Measurements from ENCODE around the gene NAP1L1. TPM values are rescaled to one million over a fixed set of nuclear protein-coding genes. Genes with fewer than 3 reads are reported as not detected.

The NAP1L1 gene
- total and polyA plus RNA-seq, 2 experiments from 2014 or later, result 658 to 996 TPM

- Mint-ChIP-seq H3K9me3 (peaks cover 11% of the 10 kb centered on the region), H3K4me1 (peaks cover 23% of the 10 kb centered on the region), H3K36me3 (ENCODE audit: low read depth) (peaks cover 10% of the 10 kb centered on the region), H3K27me3 (ENCODE audit: insufficient read depth, low read depth, poor library complexity) (no peaks in the 10 kb centered on the region), H3K4me3 (no peak overlapping the region), H3K27ac (no peak overlapping the region)
- peaks cover 24% of the 10 kb centered on the region for H3K4me1 ChIP-seq (ENCODE audit: insufficient read depth)
- H3K4me3 ChIP-seq, result no peak overlapping the region
- no peaks in the 10 kb centered on the region for H3K27me3 ChIP-seq (ENCODE audit: insufficient read depth)
- H3K4me2 ChIP-seq, result no peak overlapping the region
- no peaks in the 10 kb centered on the region for H3K79me2 ChIP-seq (replicated peaks; ENCODE audit: insufficient read depth)
- peaks cover 14% of the 10 kb centered on the region; the same call in 1 of the 2 replicates for H3K9me2 ChIP-seq (ENCODE audit: insufficient read depth)
- H3K27ac ChIP-seq (ENCODE audit: low read depth), result no peak overlapping the region
- ATAC-seq (peak; percentile 61), DNase-seq (ENCODE audit: low spot score) (peak; percentile 28)
- H3F3A ChIP-seq (replicated peaks; ENCODE audit: low read depth), result no peaks in the 10 kb centered on the region
- no peaks in the 10 kb centered on the region for H3K36me3 ChIP-seq (ENCODE audit: insufficient read depth)
- peak overlapping the region; percentile 49; the same call in 1 of the 2 replicates for H2AFZ ChIP-seq
- TF ChIP-seq POLR2AphosphoS5 (IDR thresholded peaks at IDR 0.05; ENCODE audit: low read depth), result no peak
- no peak for TF ChIP-seq CTCF (conservative IDR thresholded peaks at IDR 0.05; ENCODE audit: low read depth in 2 of 2)
- TF ChIP-seq CREB1 (CRISPR knock-in tag; IDR thresholded peaks at IDR 0.05; ENCODE audit: low read depth), result no peak
- TF ChIP-seq ZNF331 (CRISPR knock-in tag; IDR thresholded peaks at IDR 0.05; ENCODE audit: low read depth), result no peak
- no peak for TF ChIP-seq EZH2 (IDR thresholded peaks at IDR 0.05; ENCODE audit: low read depth, unreplicated experiment)
- TF ChIP-seq ZNF114 (CRISPR knock-in tag; IDR thresholded peaks at IDR 0.05), result no peak
- TF ChIP-seq EZH2phosphoT487 (IDR thresholded peaks at IDR 0.05; ENCODE audit: unreplicated experiment), result no peak
- TF ChIP-seq JUNB (IDR thresholded peaks at IDR 0.05; ENCODE audit: unreplicated experiment), result no peak
- H4K20me1 ChIP-seq (replicated peaks; ENCODE audit: insufficient read depth), result no peaks in the 10 kb centered on the region
Measured at GRCh38 chr12:76003355-76003638, 81.2 kb downstream of the NAP1L1 start.

GRCh38 chr12:76002598-76003354 lies 81.7 kb downstream of the NAP1L1 start:
- Mint-ChIP-seq H3K4me3 (no peak overlapping the region), H3K36me3 (ENCODE audit: low read depth) (peaks cover 10% of the 10 kb centered on the region), H3K9me3 (peaks cover 11% of the 10 kb centered on the region), H3K4me1 (peaks cover 19% of the 10 kb centered on the region), H3K27ac (no peak overlapping the region), H3K27me3 (ENCODE audit: insufficient read depth, low read depth, poor library complexity) (no peaks in the 10 kb centered on the region)
- Histone ChIP-seq H3K4me2 (no peak overlapping the region), H3K27me3 (ENCODE audit: insufficient read depth) (no peaks in the 10 kb centered on the region), H3K4me3 (no peak overlapping the region), H3F3A (replicated peaks; ENCODE audit: low read depth) (no peaks in the 10 kb centered on the region), H2AFZ (peak overlapping the region; percentile 49; the same call in 1 of the 2 replicates), H4K20me1 (replicated peaks; ENCODE audit: insufficient read depth) (no peaks in the 10 kb centered on the region), H3K4me1 (ENCODE audit: insufficient read depth) (peaks cover 19% of the 10 kb centered on the region), H3K9me2 (ENCODE audit: insufficient read depth) (peaks cover 14% of the 10 kb centered on the region; the same call in 1 of the 2 replicates), H3K79me2 (replicated peaks; ENCODE audit: insufficient read depth) (no peaks in the 10 kb centered on the region), H3K36me3 (ENCODE audit: insufficient read depth) (no peaks in the 10 kb centered on the region), H3K27ac (ENCODE audit: low read depth) (no peak overlapping the region)
- ATAC-seq (no peak), DNase-seq (ENCODE audit: low spot score) (no peak)
- no peak for TF ChIP-seq ETS1 (IDR thresholded peaks at IDR 0.05)
- no peak for TF ChIP-seq ZNF331 (CRISPR knock-in tag; IDR thresholded peaks at IDR 0.05; ENCODE audit: low read depth)
- no peak for TF ChIP-seq REST (IDR thresholded peaks at IDR 0.05; ENCODE audit: unreplicated experiment)
- TF ChIP-seq CREB1 (CRISPR knock-in tag; IDR thresholded peaks at IDR 0.05; ENCODE audit: low read depth), result no peak
- no peak for TF ChIP-seq NANOG (IDR thresholded peaks at IDR 0.05; ENCODE audit: borderline replicate concordance)
- no peak for TF ChIP-seq EZH2phosphoT487 (IDR thresholded peaks at IDR 0.05; ENCODE audit: unreplicated experiment)
- no peak for TF ChIP-seq JUNB (IDR thresholded peaks at IDR 0.05; ENCODE audit: unreplicated experiment)
- no peak for TF ChIP-seq POLR2AphosphoS5 (IDR thresholded peaks at IDR 0.05; ENCODE audit: low read depth)
- TF ChIP-seq CTCF (conservative IDR thresholded peaks at IDR 0.05; ENCODE audit: low read depth in 2 of 2), result no peak
- no peak for TF ChIP-seq STAT1 (IDR thresholded peaks at IDR 0.05; ENCODE audit: unreplicated experiment)
